K562 (cell line): Measurements from ENCODE around the gene RNF126. TPM values are rescaled to one million over a fixed set of nuclear protein-coding genes. Genes with fewer than 3 reads are reported as not detected.

Source experiments
- ATF4 ChIP-seq: fragments of 450-650 bp; formaldehyde crosslinking; IDR thresholded peaks from 2 replicates; pipeline ENCODE4 v1.4.0; 2022; ENCODE audit warnings: mild to moderate bottlenecking, moderate library complexity
- BRF1 ChIP-seq: IDR thresholded peaks from 3 replicates; pipeline ENCODE4 v1.6.1; 2011; ENCODE audit warnings: borderline replicate concordance, mild to moderate bottlenecking; ENCODE audit not compliant: insufficient read length; ENCODE audit errors: extremely low read depth
- CBX1 ChIP-seq: sonication (generic); IDR thresholded peaks from 2 replicates; pipeline ENCODE4 v1.6.1; 2016; ENCODE audit warnings: antibody characterized with exemption, low read depth, mild to moderate bottlenecking
- COPS2 ChIP-seq: fragments of 450-650 bp; conservative IDR thresholded peaks from 2 replicates; pipeline ENCODE4 v1.6.1; 2016; ENCODE audit warnings: mild to moderate bottlenecking, moderate library complexity
- ERF ChIP-seq: fragments of 450-650 bp; formaldehyde crosslinking; IDR thresholded peaks from 2 replicates; pipeline ENCODE4 v1.4.0; 2020; ENCODE audit warnings: mild to moderate bottlenecking, mixed read lengths
- ETS1 ChIP-seq: conservative IDR thresholded peaks from 2 replicates; pipeline ENCODE4 v1.6.1; 2011; ENCODE audit warnings: low read depth, mild to moderate bottlenecking, low read length; ENCODE audit not compliant: control insufficient read depth
- FOXK1 ChIP-seq: sonication (generic); formaldehyde crosslinking; IDR thresholded peaks from 2 replicates; pipeline ENCODE4 v1.8.0; 2022; ENCODE audit warnings: missing genetic modification reagents, mild to moderate bottlenecking, borderline replicate concordance
- HDAC6 ChIP-seq: IDR thresholded peaks from 2 replicates; pipeline ENCODE4 v1.6.1; 2012; ENCODE audit warnings: low read depth, mild to moderate bottlenecking, control low read depth, inconsistent platforms, low read length, moderate library complexity
- HDAC8 ChIP-seq: fragments of 450-650 bp; IDR thresholded peaks from 2 replicates; pipeline ENCODE4 v1.6.1; 2016; ENCODE audit warnings: mild to moderate bottlenecking, missing genetic modification characterization, moderate library complexity, missing compliant biosample characterization
- HLTF ChIP-seq: fragments of 450-650 bp; IDR thresholded peaks from 2 replicates; pipeline ENCODE4 v1.6.1; 2016
- IRF1 ChIP-seq: sonication (generic); formaldehyde crosslinking; IDR thresholded peaks from 2 replicates; pipeline ENCODE4 v1.8.0; 2022; ENCODE audit warnings: missing genetic modification reagents, mild to moderate bottlenecking, borderline replicate concordance
- IRF9 ChIP-seq: fragments of 450-650 bp; IDR thresholded peaks from 2 replicates; pipeline ENCODE4 v1.6.1; 2016; ENCODE audit warnings: missing biosample characterization, missing genetic modification characterization
- KDM5B ChIP-seq: fragments of 200-600 bp; sonication (generic); IDR thresholded peaks from 2 replicates; pipeline ENCODE4 v1.6.1; 2012; ENCODE audit warnings: low read depth, mild to moderate bottlenecking, moderate library complexity, low read length, control low read depth, inconsistent platforms; ENCODE audit not compliant: insufficient replicate concordance
- MBD2 ChIP-seq: sonication (generic); IDR thresholded peaks from 2 replicates; pipeline ENCODE4 v1.6.1; 2016; ENCODE audit warnings: low read depth, borderline replicate concordance
- MYC ChIP-seq, 2 experiments: fragments of 250-450 bp in 1 of 2; sonication (Bioruptor Pico) in 1 of 2; IDR thresholded peaks; 2 replicates each; pipeline versions ENCODE4 v1.5.1 to v1.6.1; 2012 to 2021; ENCODE audit warnings: low read depth in 2 of 2, borderline replicate concordance in 1 of 2, improper control_type of control experiment in 1 of 2, low read length in 1 of 2, mild to moderate bottlenecking in 1 of 2, moderate library complexity in 1 of 2
- NEUROD1 ChIP-seq: fragments of 150-350 bp; IDR thresholded peaks from 2 replicates; pipeline ENCODE4 v1.6.1; 2014; ENCODE audit warnings: borderline replicate concordance, low read length, low read depth; ENCODE audit not compliant: partially characterized antibody
- RBFOX2 ChIP-seq: fragments of 200-400 bp; formaldehyde crosslinking; IDR thresholded peaks from 2 replicates; pipeline ENCODE4 v1.6.1; 2017; ENCODE audit warnings: low read depth, mild to moderate bottlenecking, low read length, moderate library complexity
- RBM39 ChIP-seq: fragments of 200-400 bp; formaldehyde crosslinking; optimal IDR thresholded peaks from 2 replicates; pipeline ENCODE3; 2018; ENCODE audit warnings: low read depth, low read length
- SIN3B ChIP-seq: fragments of 450-650 bp; IDR thresholded peaks from 2 replicates; pipeline ENCODE4 v1.6.1; 2017; ENCODE audit warnings: low read depth, mild to moderate bottlenecking, moderate library complexity
- ZNF589 ChIP-seq: fragments of 200-800 bp; sonication (Bioruptor generic); IDR thresholded peaks from 2 replicates; pipeline ENCODE4 v1.6.1; 2016; ENCODE audit warnings: low read depth, missing genetic modification characterization, missing compliant biosample characterization
- ZNF695 ChIP-seq: fragments of 450-650 bp; formaldehyde crosslinking; IDR thresholded peaks from 2 replicates; pipeline ENCODE4 v1.4.0; 2020; ENCODE audit warnings: mild to moderate bottlenecking, moderate library complexity
- ZNF707 ChIP-seq: fragments of 250-450 bp; sonication (Bioruptor Pico); conservative IDR thresholded peaks from 2 replicates; pipeline ENCODE4 v1.8.0; 2022; ENCODE audit warnings: inconsistent platforms, mild to moderate bottlenecking, moderate library complexity
- ZNF79 ChIP-seq: fragments of 250-450 bp; sonication (Bioruptor Pico); IDR thresholded peaks from 2 replicates; pipeline ENCODE4 v1.4.0; 2020; ENCODE audit warnings: low read depth, mild to moderate bottlenecking, moderate library complexity
- polyA plus RNA-seq, 8 experiments: library from polyadenylated mRNA; depleted of rRNA in 4 of 8; stranded (reverse) in 5 of 8; unstranded in 3 of 8; fragments of >200 nt; fragmentation: Nextera tagmentation in 2 of 8; fragmentation: Illumina TruSeq in 1 of 8; extraction: Ambion mirVana in 2 of 8; extraction: Trizol in 1 of 8; gene quantifications; 2 replicates each; pipeline versions ENCODE4 v1.2.1 to v1.2.3, GENCODE V29; 2011 to 2014; ENCODE audit warnings: inconsistent platforms in 1 of 8, missing spikeins in 1 of 8
- total RNA-seq, 7 experiments: library from RNA; depleted of rRNA in 6 of 7; stranded (reverse); fragments of >200 nt in 6 of 7; fragmentation: Illumina TruSeq in 2 of 7; extraction: Trizol in 2 of 7; gene quantifications; 2 replicates each; pipeline versions ENCODE4 v1.2.1 to v1.2.3, GENCODE V29; 2011 to 2021; ENCODE audit warnings: low replicate concordance in 1 of 7

Gene RNF126
- total and polyA plus RNA-seq, 9 of the 15 experiments (the other 6 are each of a cell fraction or from before 2014, with no cell fraction given): 0.27 to 101 (median 12.3) TPM

- TF ChIP-seq ETS1 (no peak), HLTF (no peak), HDAC6 (no peak), ZNF707 (no peak), MBD2 (0 out of 2 replicates have a peak, but pooled peaks have one; percentile 2), RBFOX2 (peak; percentile 5; the same call in 1 of the 2 replicates), NEUROD1 (peak; percentile 9), BRF1 (no peak), HDAC8 (tag) (0 out of 2 replicates have a peak, but pooled peaks have one; percentile 76), FOXK1 (no peak), KDM5B (no peak), ATF4 (CRISPR knock-in tag) (no peak), ZNF695 (CRISPR knock-in tag) (no peak), SIN3B (0 out of 2 replicates have a peak, but pooled peaks have one; percentile 80), IRF9 (no peak), ERF (CRISPR knock-in tag) (0 out of 2 replicates have a peak, but pooled peaks have one; percentile 83), ZNF79 (no peak), ZNF589 (CRISPR knock-in tag) (no peak), RBM39 (no peak), COPS2 (no peak), MYC (IDR thresholded peaks at IDR 0.05; ENCODE audit: low read depth, low read length) (no peak), MYC (CRISPR knock-in tag; IDR thresholded peaks at IDR 0.05; ENCODE audit: borderline replicate concordance, low read depth) (no peak), CBX1 (peak; percentile 29; the same call in 1 of the 2 replicates), IRF1 (no peak)
Measured at GRCh38 chr19:679418-680286, 16.6 kb upstream of the RNF126 start (continued).
